Heart right ventricle (tissue), 16 donors: ENCODE results near the gene UIMC1. TPM values are rescaled to one million over a fixed set of nuclear protein-coding genes. Genes with fewer than 3 reads are reported as not detected.

Experiments
- ATAC-seq, 8 donors: fragments of 200-7000 bp; cut with Tn5 transposase; one replicate each; pipeline ENCODE4 v1.9.1; 2020; ENCODE audit warnings: mild to moderate bottlenecking in 8 of 8, moderate library complexity in 8 of 8, moderate number of reproducible peaks in 1 of 8
- DNase-seq, 2 donors: peaks; one replicate each; pipeline ENCODE4 v3.0.0-alpha.2; 2020
- H3K27ac ChIP-seq, 10 donors: fragments of 200-600 bp; sonication (generic) in 2 of 10; one replicate each; pipeline versions ENCODE4 v1.5.0 to v1.8.0; 2020 to 2022; ENCODE audit warnings: mild to moderate bottlenecking in 3 of 10
- H3K27me3 ChIP-seq, 7 donors: fragments of 200-600 bp; one replicate each; pipeline ENCODE4 v1.8.0; 2021 to 2022; ENCODE audit warnings: mild to moderate bottlenecking in 2 of 7
- H3K36me3 ChIP-seq, 9 donors: fragments of 200-600 bp; sonication (generic) in 1 of 9; one replicate each; pipeline versions ENCODE4 v1.5.0 to v1.8.0; 2020 to 2022; ENCODE audit warnings: mild to moderate bottlenecking in 2 of 9
- H3K4me1 ChIP-seq, 9 donors: fragments of 200-600 bp; sonication (generic) in 1 of 9; one replicate each; pipeline versions ENCODE4 v1.5.0 to v1.8.0; 2020 to 2022; ENCODE audit warnings: mild to moderate bottlenecking in 4 of 9
- H3K4me3 ChIP-seq, 10 donors: fragments of 200-600 bp; sonication (generic) in 2 of 10; one replicate each; pipeline versions ENCODE4 v1.5.0 to v1.8.0; 2020 to 2022; ENCODE audit warnings: mild to moderate bottlenecking in 7 of 10, moderate library complexity in 2 of 10
- H3K9me3 ChIP-seq, 11 donors: fragments of 200-600 bp in 10 of 11; sonication (generic) in 2 of 11; one replicate each; pipeline versions ENCODE4 v1.5.0 to v1.8.0; 2013 to 2022; ENCODE audit warnings: mild to moderate bottlenecking in 2 of 11, control low read depth in 1 of 11, moderate library complexity in 1 of 11
- WGBS, 2 donors: extraction: QIAGEN DNeasy Blood & Tissue Kit; methylation state at CpG; one replicate each; pipeline ENCODE4 v1.1.7; 2013; ENCODE audit warnings: inconsistent platforms in 1 of 2; 5-methylcytosine and 5-hydroxymethylcytosine counted together
- intact Hi-C, 10 donors: fragments of 100-400 bp; cut with DNase I; formaldehyde crosslinking; loops; one replicate each; pipeline versions ENCODE4 v1.11.1 to v1.14.2; 2022
- polyA plus RNA-seq, 2 donors: library from polyadenylated mRNA; stranded (reverse); fragments of 200-250 nt; gene quantifications; one replicate each; pipeline ENCODE4 v1.2.3, GENCODE V29; 2013
- total RNA-seq, 10 donors: library from RNA; stranded (reverse); fragmentation: NEBNext Ultra II Directional in 3 of 10; extraction: Animal tissue kit (Norgen Biotek cat#: 25700) in 3 of 10; gene quantifications; one replicate each; pipeline versions ENCODE4 v1.2.1 to v1.2.4, GENCODE V29; 2021 to 2023
- TF ChIP-seq, protein P1 (sequence below), 9 donors: fragments of 200-600 bp; sonication (generic) in 2 of 9; IDR thresholded peaks; one replicate each; pipeline versions ENCODE4 v1.5.0 to v1.8.0; 2021 to 2022; ENCODE audit warnings: antibody characterized with exemption in 9 of 9, mild to moderate bottlenecking in 5 of 9, moderate library complexity in 1 of 9
- donor health status: Arrhythmogenic right ventricular cardiomyopathy.
- donor health status: ischemic (EF 13 %, LVEDD 7.1; RV severe dilation, severe dysfunction).
- donor health status: healthy with polysubstance abuse.
- donor health status: DM: no; HTN: yes; CAD: no.
- donor health status: DM: no; HTN: no; CAD: no.
- donor health status: ischemic (EF 25% LVEDD 6.9; RV normal size, moderate dysfunction).
- donor health status: ischemic (EF 25% LVEDD 5.7; RV mildly dilated, moderate dysfunction).
- donor health status: healthy.
- donor health status: DM: yes; HTN: yes; CAD: no.
- donor health status: Ischemic cardiomyopathy.
- donor health status: ischemic (EF 35%, LVEDD 5.7; RV mildly dilated, moderate dysfunction).
- donor health status: nonischemic (EF 11% LVEDD 7.7; RV severe dilation, severe dysfunction).
- donor health status: DM: yes; HTN: yes; CAD: no.
- donor health status: PGD.
- donor health status: ischemic (EF 29% LVEDD 5.4; RV normal size, mild dysfunction).
- donor health status: nonischemic (EF 23%, LVEDD 6.1; RV moderate dilation, normal function).

Gene UIMC1
- total and polyA plus RNA-seq, 12 donors, result 24.0 to 45.5 (median 35.3) TPM

GRCh38 chr5:176866707-176867310, 139.8 kb downstream of the UIMC1 start:
- no peak overlapping the region for H3K4me3 ChIP-seq
- no peaks in the 10 kb centered on the region for H3K4me1 ChIP-seq
- TF ChIP-seq, protein P1, sequence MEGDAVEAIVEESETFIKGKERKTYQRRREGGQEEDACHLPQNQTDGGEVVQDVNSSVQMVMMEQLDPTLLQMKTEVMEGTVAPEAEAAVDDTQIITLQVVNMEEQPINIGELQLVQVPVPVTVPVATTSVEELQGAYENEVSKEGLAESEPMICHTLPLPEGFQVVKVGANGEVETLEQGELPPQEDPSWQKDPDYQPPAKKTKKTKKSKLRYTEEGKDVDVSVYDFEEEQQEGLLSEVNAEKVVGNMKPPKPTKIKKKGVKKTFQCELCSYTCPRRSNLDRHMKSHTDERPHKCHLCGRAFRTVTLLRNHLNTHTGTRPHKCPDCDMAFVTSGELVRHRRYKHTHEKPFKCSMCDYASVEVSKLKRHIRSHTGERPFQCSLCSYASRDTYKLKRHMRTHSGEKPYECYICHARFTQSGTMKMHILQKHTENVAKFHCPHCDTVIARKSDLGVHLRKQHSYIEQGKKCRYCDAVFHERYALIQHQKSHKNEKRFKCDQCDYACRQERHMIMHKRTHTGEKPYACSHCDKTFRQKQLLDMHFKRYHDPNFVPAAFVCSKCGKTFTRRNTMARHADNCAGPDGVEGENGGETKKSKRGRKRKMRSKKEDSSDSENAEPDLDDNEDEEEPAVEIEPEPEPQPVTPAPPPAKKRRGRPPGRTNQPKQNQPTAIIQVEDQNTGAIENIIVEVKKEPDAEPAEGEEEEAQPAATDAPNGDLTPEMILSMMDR (IDR thresholded peaks at IDR 0.05), result no peak
- DNase-seq, result no peak
- peaks cover 0 to 85% (median 72%) of the 10 kb centered on the region in 7 donors for H3K27me3 ChIP-seq
- no peaks in the 10 kb centered on the region for H3K9me3 ChIP-seq
- no peaks in the 10 kb centered on the region for H3K36me3 ChIP-seq
- intact Hi-C loops, result no loop called here
- no peak overlapping the region for H3K27ac ChIP-seq
- ATAC-seq, result no peak
- WGBS, 2 donors, result 12 to 14% methylated on average over 16 of the region's 16 CpGs

- DNase-seq (no peak), ATAC-seq (no peak)
- H3K9me3 ChIP-seq, result no peaks in the 10 kb centered on the region
- H3K4me1 ChIP-seq, result no peaks in the 10 kb centered on the region
- H3K27me3 ChIP-seq, result peaks cover 0 to 94% (median 79%) of the 10 kb centered on the region in 7 donors
- intact Hi-C loops, result no loop called here
- TF ChIP-seq, protein P1 (IDR thresholded peaks at IDR 0.05), result no peak
- H3K27ac ChIP-seq, result no peak overlapping the region
- no peaks in the 10 kb centered on the region for H3K36me3 ChIP-seq
- no peak overlapping the region for H3K4me3 ChIP-seq
- 78 to 84% methylated on average over 7 of the region's 7 CpGs for WGBS, 2 donors
Observed at GRCh38 chr5:176865964-176866363, 140.6 kb downstream of the UIMC1 start.

DNA sequence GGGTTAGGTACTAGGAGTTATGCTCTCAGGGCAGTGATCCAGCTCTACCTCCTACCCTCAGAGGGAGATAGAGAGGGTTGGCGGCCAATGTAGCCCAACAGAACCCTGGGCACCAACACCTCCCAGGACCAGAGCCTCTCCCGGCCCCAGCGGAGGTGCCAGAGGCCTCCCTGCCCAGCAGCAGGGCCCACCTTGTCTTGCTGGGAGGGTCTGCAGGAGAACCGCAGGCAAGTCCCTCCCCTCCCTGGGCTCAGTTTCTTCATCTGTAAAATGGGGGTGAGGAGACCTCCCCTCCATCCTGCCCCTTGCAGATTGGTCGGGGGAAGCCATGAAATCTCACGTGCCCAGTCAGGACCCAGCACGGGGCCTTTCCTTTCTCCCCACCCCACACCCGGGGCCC, 141.8 kb downstream of the UIMC1 start:
- no peak overlapping the region for H3K4me3 ChIP-seq
- H3K9me3 ChIP-seq, result no peaks in the 10 kb centered on the region
- TF ChIP-seq, protein P1 (IDR thresholded peaks at IDR 0.05), result no peak
- intact Hi-C loops, result no loop called here
- peaks cover 0 to 96% (median 85%) of the 10 kb centered on the region in 7 donors for H3K27me3 ChIP-seq
- no peak for ATAC-seq
- no peak overlapping the region for H3K27ac ChIP-seq
- no peak for DNase-seq
- H3K36me3 ChIP-seq, result no peaks in the 10 kb centered on the region
- WGBS, 2 donors, result 82 to 88% methylated on average over 8 of the region's 8 CpGs
- H3K4me1 ChIP-seq, result no peaks in the 10 kb centered on the region

DNA sequence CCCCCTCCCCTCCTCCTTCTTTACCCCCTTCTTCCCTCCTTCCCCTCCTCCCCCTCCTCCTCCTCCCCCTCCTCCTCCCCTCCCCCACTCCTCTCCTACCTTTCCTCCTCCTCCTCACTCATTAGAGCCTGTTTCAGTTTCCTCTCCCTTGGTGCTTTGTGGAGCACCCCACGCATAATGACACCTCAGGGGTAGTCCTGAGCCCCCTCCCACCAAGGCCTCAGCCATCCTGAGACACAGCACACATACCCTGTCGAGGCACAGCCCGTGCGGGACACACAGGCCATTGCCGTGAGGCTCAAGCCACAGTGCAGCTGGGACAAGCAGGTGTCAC, 142.8 kb downstream of the UIMC1 start:
- 38 to 51% methylated on average over 5 of the region's 5 CpGs for WGBS, 2 donors
- H3K4me1 ChIP-seq, result no peaks in the 10 kb centered on the region
- intact Hi-C loops, result no loop called here
- ATAC-seq (no peak), DNase-seq (no peak)
- H3K36me3 ChIP-seq, result no peaks in the 10 kb centered on the region
- no peaks in the 10 kb centered on the region for H3K9me3 ChIP-seq
- peaks cover 0 to 87% (median 75%) of the 10 kb centered on the region in 7 donors for H3K27me3 ChIP-seq
- TF ChIP-seq, protein P1 (IDR thresholded peaks at IDR 0.05), result no peak
- no peak overlapping the region for H3K4me3 ChIP-seq
- H3K27ac ChIP-seq, result no peak overlapping the region
